ENCODE data around the gene ZNF554.

GRCh38 chr19:2827022-2827421 is 7.4 kb downstream of the ZNF554 start:
- TF ChIP-seq BHLHE40 (IDR thresholded peaks at IDR 0.05; ENCODE audit: low read depth, low read length) (no peak), CTCF (IDR thresholded peaks at IDR 0.05) (no peak), MAX (IDR thresholded peaks at IDR 0.05) (no peak), RFX5 (IDR thresholded peaks at IDR 0.05) (no peak), POLR2A (IDR thresholded peaks at IDR 0.05; ENCODE audit: low read length) (no peak), KDM5A (IDR thresholded peaks at IDR 0.05) (no peak), EHMT2 (IDR thresholded peaks at IDR 0.05; ENCODE audit: low read depth) (no peak), NR3C1 (IDR thresholded peaks at IDR 0.05) (no peak), CBX8 (IDR thresholded peaks at IDR 0.05) (no peak), REST (IDR thresholded peaks at IDR 0.05) (no peak), ELK1 (IDR thresholded peaks at IDR 0.05; ENCODE audit: low read depth, low read length) (no peak), ZC3H11A (IDR thresholded peaks at IDR 0.05) (no peak), MAZ (IDR thresholded peaks at IDR 0.05; ENCODE audit: borderline replicate concordance, low read depth, low read length) (no peak)
